Esophagus squamous epithelium (tissue), 4 donors: ENCODE results near the gene GDI1.

Experiments used
- CTCF ChIP-seq, 6 experiments: fragments of 450-650 bp in 4 of 6; fragments of 200-600 bp in 2 of 6; sonication (generic) in 2 of 6; IDR thresholded peaks; one replicate each; pipeline ENCODE4 v1.5.1; 2016 to 2019; ENCODE audit warnings: antibody characterized with exemption in 6 of 6, mild to moderate bottlenecking in 4 of 6, moderate library complexity in 4 of 6
- POLR2A ChIP-seq, 4 donors: fragments of 450-650 bp; IDR thresholded peaks; one replicate each; pipeline ENCODE4 v1.6.1; 2017; ENCODE audit warnings: antibody characterized with exemption in 4 of 4, mild to moderate bottlenecking in 4 of 4, moderate library complexity in 3 of 4

- no peak for TF ChIP-seq CTCF (IDR thresholded peaks at IDR 0.05)
- TF ChIP-seq POLR2A (IDR thresholded peaks at IDR 0.05) = no peak
Observed at GRCh38 chrX:154483325-154483724, 46.4 kb downstream of the GDI1 start.
